Activated T-cell treated with anti-CD3 and anti-CD28 coated beads for 1 hour (primary cell): Measurements from ENCODE around the gene PPP2R3A.
"Not testable (repeated sequence)": the region's sequence is repeated elsewhere in the genome, so short reads cannot be mapped to it uniquely, and the experiment has no call there.

Experiments used
- DNase-seq: peaks from one replicate; pipeline ENCODE4 v3.0.0-alpha.2; 2020; ENCODE audit warnings: low read depth

Gene PPP2R3A

GRCh38 chr3:136093771-136094170 lies 128.2 kb downstream of the PPP2R3A start:
- no peak for DNase-seq

DNA sequence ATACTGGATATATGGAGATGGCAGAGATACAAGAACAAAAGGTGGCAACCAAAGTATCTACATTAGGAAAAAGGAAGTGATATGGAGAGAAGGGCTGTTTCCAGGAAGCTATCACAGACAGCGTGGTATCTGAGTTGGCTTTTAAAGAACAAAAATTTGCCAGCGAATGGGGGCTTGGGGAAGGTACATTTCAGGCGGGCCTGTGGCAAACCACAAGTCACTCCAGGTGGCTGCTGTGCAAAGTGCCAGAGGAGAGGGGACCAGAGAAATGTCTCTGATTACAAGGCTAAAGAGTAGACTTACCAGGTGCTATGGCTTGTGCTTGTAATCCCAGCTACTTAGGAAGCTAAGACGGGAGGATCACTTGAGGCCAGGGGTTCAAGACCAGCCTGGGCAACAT lies 139.5 kb downstream of the PPP2R3A start:
- no peak for DNase-seq

- DNase-seq = no peak
Measured at GRCh38 chr3:136106101-136106500, 140.6 kb downstream of the PPP2R3A start.

GRCh38 chr3:136109499-136109898 lies 144.0 kb downstream of the PPP2R3A start:
- no peak for DNase-seq

- DNase-seq = no peak
Measured at GRCh38 chr3:136110481-136110880, 145.0 kb downstream of the PPP2R3A start.

DNA sequence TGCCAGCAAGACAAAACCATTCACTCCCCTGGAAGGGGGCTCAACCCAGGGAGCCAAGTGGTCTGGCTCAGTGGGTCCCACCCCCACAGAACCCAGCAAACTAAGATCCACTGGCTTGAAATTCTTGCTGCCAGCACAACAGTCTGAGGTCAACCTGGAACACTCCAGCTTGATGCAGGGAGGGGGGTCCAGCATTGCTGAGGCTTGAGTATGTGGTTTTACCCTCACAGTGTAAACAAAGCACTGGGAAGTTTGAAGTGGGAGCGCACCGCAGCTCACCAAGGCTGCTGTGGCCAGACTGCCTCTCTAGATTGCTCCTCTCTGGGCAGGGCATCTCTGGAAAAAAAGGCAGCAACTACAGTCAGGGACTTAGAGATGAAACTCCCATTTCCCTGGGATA lies 148.9 kb downstream of the PPP2R3A start:
- no peak for DNase-seq

DNA sequence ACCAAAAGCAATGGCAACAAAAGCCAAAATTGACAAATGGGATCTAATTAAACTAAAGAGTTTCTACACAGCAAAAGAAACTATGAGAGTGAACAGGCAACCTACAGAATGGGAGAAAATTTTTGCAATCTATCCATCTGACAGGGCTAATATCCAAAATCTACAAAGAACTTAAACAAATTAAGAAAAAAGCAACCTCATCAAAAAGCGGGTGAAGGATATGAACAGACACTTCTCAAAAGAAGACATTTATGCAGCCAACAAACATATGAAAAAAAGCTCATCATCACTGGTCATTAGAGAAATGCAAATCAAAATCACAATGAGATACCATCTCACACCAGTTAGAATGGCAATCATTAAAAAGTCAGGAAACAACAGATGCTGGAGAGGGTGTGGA lies 153.8 kb downstream of the PPP2R3A start:
- DNase-seq = not testable (repeated sequence)

DNA sequence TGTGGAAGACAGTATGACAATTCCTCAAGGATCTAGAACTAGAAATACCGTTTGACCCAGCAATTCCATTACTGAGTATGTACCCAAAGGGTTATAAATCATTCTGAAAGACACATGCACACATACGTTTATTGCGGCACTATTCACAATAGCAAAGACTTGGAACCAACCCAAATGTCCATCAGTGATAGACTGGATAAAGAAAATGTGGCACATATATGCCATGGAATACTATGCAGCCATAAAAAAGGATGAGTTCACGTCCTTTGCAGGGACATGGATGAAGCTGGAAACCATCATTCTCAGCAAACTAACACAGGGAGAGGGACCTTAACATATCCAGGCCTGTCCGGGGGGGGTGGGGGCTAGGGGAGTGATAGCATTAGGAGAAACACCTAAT lies 154.3 kb downstream of the PPP2R3A start:
- not testable (repeated sequence) for DNase-seq

GRCh38 chr3:136120373-136121348 lies 155.1 kb downstream of the PPP2R3A start:
- DNase-seq = no peak

GRCh38 chr3:136122006-136122405 lies 156.5 kb downstream of the PPP2R3A start:
- DNase-seq = no peak

DNA sequence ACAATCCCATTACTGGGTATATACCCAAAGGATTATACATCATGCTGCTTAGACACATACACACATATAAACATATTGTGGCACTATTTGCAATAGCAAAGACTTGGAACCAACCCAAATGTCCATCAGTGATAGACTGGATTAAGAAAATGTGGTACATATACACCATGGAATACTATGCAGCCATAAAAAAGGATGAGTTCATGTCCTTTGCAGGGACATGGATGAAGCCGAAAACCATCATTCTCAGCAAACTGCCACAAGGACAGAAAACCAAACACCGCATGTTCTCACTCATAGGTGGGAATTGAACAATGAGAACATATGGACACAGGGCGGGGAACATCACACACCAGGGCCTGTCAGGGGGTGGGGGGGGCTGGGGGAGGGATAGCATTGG lies 166.1 kb downstream of the PPP2R3A start:
- DNase-seq = not testable (repeated sequence)

- DNase-seq = no peak
Measured at GRCh38 chr3:136134091-136134490, 168.6 kb downstream of the PPP2R3A start.

DNA sequence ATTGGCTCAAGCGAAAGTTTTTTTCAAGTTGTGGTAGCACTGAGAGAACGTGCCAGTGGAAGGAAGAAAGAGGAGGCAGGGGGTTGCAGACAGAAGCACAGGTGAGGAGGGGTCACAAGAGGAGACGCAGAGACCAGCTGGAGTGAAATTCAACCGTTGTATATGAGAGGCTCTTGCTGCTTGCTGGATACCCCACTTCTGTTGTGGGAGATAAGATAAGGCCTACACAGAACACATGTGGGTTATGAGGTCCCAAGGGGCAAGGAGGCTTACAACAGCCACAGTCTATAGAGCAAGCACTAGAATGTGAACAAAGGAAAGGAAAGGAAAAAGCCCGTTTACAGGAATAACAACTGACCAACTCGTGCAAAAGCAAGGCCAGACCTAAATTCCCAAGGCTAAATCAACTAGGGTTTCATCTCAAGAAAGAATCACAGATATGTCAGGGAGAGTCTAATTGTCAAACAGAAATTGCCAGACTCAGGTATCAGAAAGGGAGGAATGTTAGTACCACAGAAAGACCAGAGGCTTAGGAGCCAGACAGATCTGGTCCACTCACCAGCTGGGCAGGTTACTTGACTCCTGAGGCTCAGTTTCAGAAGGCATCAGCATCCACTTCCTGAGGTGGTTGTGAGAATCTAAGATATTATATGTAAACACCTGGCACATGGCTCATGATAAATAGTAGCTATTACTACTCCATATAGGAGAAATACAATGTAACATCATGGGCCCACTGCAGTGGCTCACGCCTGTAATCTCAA lies 169.7 kb downstream of the PPP2R3A start:
- DNase-seq = no peak

GRCh38 chr3:136136454-136136853 lies 170.9 kb downstream of the PPP2R3A start:
- no peak for DNase-seq

DNA sequence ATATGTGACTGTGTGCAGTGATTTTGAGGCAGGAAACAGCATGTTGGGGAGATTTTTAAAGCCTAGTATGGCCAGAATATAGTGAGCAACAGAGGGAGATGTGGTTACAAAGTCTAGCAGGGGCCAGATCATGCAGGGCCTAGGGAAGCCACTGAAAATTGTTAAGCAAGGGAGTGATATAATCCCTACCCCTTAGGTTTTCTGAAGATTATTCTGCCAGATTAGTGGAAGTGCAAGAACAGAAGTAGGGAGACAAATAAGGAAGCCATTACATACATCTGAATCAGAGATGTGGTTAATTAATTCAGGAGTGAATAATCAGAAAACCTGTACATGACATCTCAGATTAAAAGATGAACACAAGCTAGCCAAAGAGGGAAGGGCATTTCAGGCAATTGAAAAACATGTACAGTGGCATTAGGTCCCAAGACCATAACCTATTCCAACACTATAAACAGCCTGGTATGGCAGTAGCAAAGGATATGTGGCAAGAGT lies 175.8 kb downstream of the PPP2R3A start:
- DNase-seq = no peak

GRCh38 chr3:136141891-136142290 lies 176.4 kb downstream of the PPP2R3A start:
- no peak for DNase-seq

- DNase-seq = no peak
Measured at GRCh38 chr3:136142592-136142991, 177.1 kb downstream of the PPP2R3A start.

GRCh38 chr3:136144397-136144796 lies 178.9 kb downstream of the PPP2R3A start:
- DNase-seq = not testable (repeated sequence)

DNA sequence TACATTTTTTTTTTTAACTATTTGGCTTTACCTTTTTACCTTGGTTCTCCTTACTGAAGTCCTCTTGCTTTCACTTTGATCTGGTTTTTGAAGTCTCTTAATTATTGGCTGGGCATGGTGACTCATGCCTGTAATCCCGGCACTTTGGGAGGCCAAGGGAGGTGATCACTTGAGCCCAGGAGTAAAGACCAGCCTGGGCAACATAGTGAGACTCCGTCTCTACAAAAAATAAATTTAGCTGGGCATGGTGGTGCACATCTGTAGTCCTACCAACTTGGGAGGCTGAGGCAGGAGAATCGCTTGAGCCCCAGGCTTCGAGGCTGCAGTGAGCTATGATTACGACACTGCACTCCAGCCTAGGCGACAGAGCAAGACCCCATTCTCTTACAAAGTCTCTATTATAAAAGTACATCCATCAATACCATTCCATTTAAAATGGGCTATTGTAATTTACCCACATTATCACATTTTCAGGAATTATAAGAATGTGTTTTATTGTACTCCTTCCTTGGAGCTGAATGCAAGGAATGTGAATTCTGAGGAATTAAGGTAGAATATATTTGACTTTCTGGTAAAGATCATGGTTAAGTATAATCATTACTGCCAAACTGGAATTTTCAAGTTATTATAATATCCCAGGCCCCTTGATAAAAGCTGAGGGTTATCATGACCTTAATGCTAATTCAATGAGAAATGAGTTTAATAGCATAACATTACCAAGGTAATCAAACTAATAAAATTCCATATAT lies 181.6 kb downstream of the PPP2R3A start:
- no peak for DNase-seq

GRCh38 chr3:136149667-136150066 lies 184.1 kb downstream of the PPP2R3A start:
- no peak for DNase-seq

DNA sequence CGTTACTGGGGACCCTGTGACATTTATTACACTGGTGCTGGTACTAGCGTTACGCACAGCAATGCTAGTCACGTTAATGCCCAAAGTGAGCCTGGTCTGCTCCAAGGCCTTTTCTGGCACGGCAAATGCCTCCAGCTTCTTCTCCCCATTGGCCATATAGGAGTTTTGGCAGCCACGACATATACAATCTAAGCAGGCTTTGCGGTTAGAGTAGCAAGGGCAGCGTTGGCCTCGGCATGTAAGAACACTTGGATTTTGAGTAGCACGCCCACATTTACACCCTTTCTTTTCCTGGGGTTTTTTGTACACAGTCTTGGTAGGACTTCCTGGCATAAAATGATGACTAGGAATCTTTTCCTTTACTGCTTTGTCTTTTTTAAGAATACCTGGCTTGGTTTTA lies 185.7 kb downstream of the PPP2R3A start:
- DNase-seq = no peak

GRCh38 chr3:136152176-136152843 lies 186.8 kb downstream of the PPP2R3A start:
- DNase-seq = no peak
